PC-9 (cell line): ENCODE data around the gene MYO5B.

Source experiments
- EZH2 ChIP-seq: fragments of 200-600 bp; sonication (generic); IDR thresholded peaks from 2 replicates; pipeline ENCODE4 v1.8.0; 2017; ENCODE audit warnings: antibody characterized with exemption, low read depth
- TF ChIP-seq, protein P1 (sequence below): fragments of 200-600 bp; sonication (generic); conservative IDR thresholded peaks from 2 replicates; pipeline ENCODE4 v1.6.1; 2017; ENCODE audit warnings: mixed run types, antibody characterized with exemption, mild to moderate bottlenecking, moderate library complexity

- TF ChIP-seq, protein P1, sequence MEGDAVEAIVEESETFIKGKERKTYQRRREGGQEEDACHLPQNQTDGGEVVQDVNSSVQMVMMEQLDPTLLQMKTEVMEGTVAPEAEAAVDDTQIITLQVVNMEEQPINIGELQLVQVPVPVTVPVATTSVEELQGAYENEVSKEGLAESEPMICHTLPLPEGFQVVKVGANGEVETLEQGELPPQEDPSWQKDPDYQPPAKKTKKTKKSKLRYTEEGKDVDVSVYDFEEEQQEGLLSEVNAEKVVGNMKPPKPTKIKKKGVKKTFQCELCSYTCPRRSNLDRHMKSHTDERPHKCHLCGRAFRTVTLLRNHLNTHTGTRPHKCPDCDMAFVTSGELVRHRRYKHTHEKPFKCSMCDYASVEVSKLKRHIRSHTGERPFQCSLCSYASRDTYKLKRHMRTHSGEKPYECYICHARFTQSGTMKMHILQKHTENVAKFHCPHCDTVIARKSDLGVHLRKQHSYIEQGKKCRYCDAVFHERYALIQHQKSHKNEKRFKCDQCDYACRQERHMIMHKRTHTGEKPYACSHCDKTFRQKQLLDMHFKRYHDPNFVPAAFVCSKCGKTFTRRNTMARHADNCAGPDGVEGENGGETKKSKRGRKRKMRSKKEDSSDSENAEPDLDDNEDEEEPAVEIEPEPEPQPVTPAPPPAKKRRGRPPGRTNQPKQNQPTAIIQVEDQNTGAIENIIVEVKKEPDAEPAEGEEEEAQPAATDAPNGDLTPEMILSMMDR = no peak
- TF ChIP-seq EZH2 = no peak
These were observed 186.6 kb downstream of the MYO5B start for GRCh38 chr18:50008306-50008705.
